AG09319 (cell line): Measurements from ENCODE around the gene BRSK2.

ENCODE experiments used
- DNase-seq: peaks from one replicate; pipeline ENCODE4 v3.0.0-alpha.2; 2010; ENCODE audit warnings: low read depth; ENCODE audit errors: extremely low read depth
- CTCF ChIP-seq: IDR thresholded peaks from 2 replicates; pipeline ENCODE4 v1.5.1; 2011; ENCODE audit warnings: low read depth, mild to moderate bottlenecking, inconsistent platforms, low read length, moderate library complexity

BRSK2 gene

GRCh38 chr11:1450344-1450875 lies 60.7 kb downstream of the BRSK2 start:
- DNase-seq, result no peak
- TF ChIP-seq CTCF, result no peak

- no peak for DNase-seq
- no peak for TF ChIP-seq CTCF
These were observed 61.4 kb downstream of the BRSK2 start for GRCh38 chr11:1450949-1451710.

GRCh38 chr11:1451781-1452470 lies 62.2 kb downstream of the BRSK2 start:
- DNase-seq, result no peak
- TF ChIP-seq CTCF, result no peak

GRCh38 chr11:1452744-1453143 lies 63.0 kb downstream of the BRSK2 start:
- TF ChIP-seq CTCF, result no peak
- no peak for DNase-seq

- no peak for TF ChIP-seq CTCF
- no peak for DNase-seq
These were observed 63.9 kb downstream of the BRSK2 start for GRCh38 chr11:1453611-1454034.

GRCh38 chr11:1454576-1454975 lies 64.8 kb downstream of the BRSK2 start:
- TF ChIP-seq CTCF, result no peak
- DNase-seq, result no peak
